K562 (cell line): ENCODE measurements around the gene SATB2. TPM values are rescaled to one million over a fixed set of nuclear protein-coding genes. Genes with fewer than 3 reads are reported as not detected.

Experiments used
- ADNP ChIP-seq: fragments of 200-800 bp; sonication (Bioruptor generic); IDR thresholded peaks from 2 replicates; pipeline ENCODE4 v1.6.1; 2016; ENCODE audit warnings: missing genetic modification characterization, missing compliant biosample characterization
- ATF2 ChIP-seq: sonication (generic); formaldehyde crosslinking; IDR thresholded peaks from 2 replicates; pipeline ENCODE4 v1.8.1; 2022; ENCODE audit warnings: missing genetic modification reagents
- CSDE1 ChIP-seq, 2 experiments: fragments of 450-650 bp; IDR thresholded peaks; 2 replicates each; pipeline ENCODE4 v1.6.1; 2016; ENCODE audit warnings: mild to moderate bottlenecking in 1 of 2
- CTCFL ChIP-seq: IDR thresholded peaks from 2 replicates; pipeline ENCODE4 v1.6.1; 2011; ENCODE audit warnings: borderline replicate concordance, low read depth, mild to moderate bottlenecking, moderate library complexity, low read length; ENCODE audit not compliant: insufficient read depth, poor library complexity, severe bottlenecking
- DIDO1 ChIP-seq: fragments of 450-650 bp; IDR thresholded peaks from 2 replicates; pipeline ENCODE4 v1.6.1; 2016; ENCODE audit warnings: low read depth, missing biosample characterization, missing genetic modification characterization
- E4F1 ChIP-seq: fragments of 250-450 bp; sonication (Bioruptor Pico); IDR thresholded peaks from 2 replicates; pipeline ENCODE4 v1.5.0; 2021; ENCODE audit warnings: mild to moderate bottlenecking, borderline replicate concordance
- ESRRB ChIP-seq: fragments of 250-450 bp; sonication (Bioruptor Pico); IDR thresholded peaks from 2 replicates; pipeline ENCODE4 v1.5.0; 2020; ENCODE audit warnings: mild to moderate bottlenecking, moderate library complexity, borderline replicate concordance
- HDAC6 ChIP-seq: IDR thresholded peaks from 2 replicates; pipeline ENCODE4 v1.6.1; 2012; ENCODE audit warnings: low read depth, mild to moderate bottlenecking, control low read depth, inconsistent platforms, low read length, moderate library complexity
- HEY1 ChIP-seq: fragments of 250-450 bp; sonication (Bioruptor Pico); IDR thresholded peaks from 2 replicates; pipeline ENCODE4 v1.5.0; 2020; ENCODE audit warnings: mild to moderate bottlenecking, moderate library complexity, borderline replicate concordance
- JUNB ChIP-seq: fragments of 450-650 bp; formaldehyde crosslinking; conservative IDR thresholded peaks from 2 replicates; pipeline ENCODE4 v1.4.0; 2020; ENCODE audit warnings: mild to moderate bottlenecking
- MBD2 ChIP-seq: sonication (generic); IDR thresholded peaks from 2 replicates; pipeline ENCODE4 v1.6.1; 2016; ENCODE audit warnings: low read depth, borderline replicate concordance
- PREB ChIP-seq: sonication (generic); formaldehyde crosslinking; IDR thresholded peaks from 2 replicates; pipeline ENCODE4 v1.8.1; 2023; ENCODE audit warnings: mild to moderate bottlenecking, missing genetic modification reagents
- TOE1 ChIP-seq, 2 experiments: fragments of 450-650 bp in 1 of 2; sonication (generic) in 1 of 2; formaldehyde crosslinking in 1 of 2; IDR thresholded peaks; 2 replicates each; pipeline versions ENCODE4 v1.7.1 to v1.8.0; 2016 to 2022; ENCODE audit warnings: borderline replicate concordance in 2 of 2, mild to moderate bottlenecking in 2 of 2, antibody characterized with exemption in 1 of 2, inconsistent platforms in 1 of 2, low read depth in 1 of 2, missing genetic modification reagents in 1 of 2, moderate library complexity in 1 of 2
- TRIM24 ChIP-seq, 2 experiments: fragments of 450-650 bp; IDR thresholded peaks; 2 replicates each; pipeline ENCODE4 v1.6.1; 2016
- WHSC1 ChIP-seq: IDR thresholded peaks from one replicate; pipeline ENCODE4 v1.6.1; 2012; ENCODE audit warnings: low read length, control low read depth, inconsistent platforms
- ZBTB43 ChIP-seq: sonication (generic); formaldehyde crosslinking; IDR thresholded peaks from 2 replicates; pipeline ENCODE4 v1.8.0; 2023; ENCODE audit warnings: mild to moderate bottlenecking, missing genetic modification reagents
- ZNF175 ChIP-seq: fragments of 200-800 bp; sonication (Bioruptor generic); IDR thresholded peaks from 2 replicates; pipeline ENCODE4 v1.6.1; 2016; ENCODE audit warnings: low read depth, mild to moderate bottlenecking, missing genetic modification characterization, missing compliant biosample characterization
- ZNF282 ChIP-seq: sonication (generic); formaldehyde crosslinking; IDR thresholded peaks from 2 replicates; pipeline ENCODE4 v1.8.1; 2023; ENCODE audit warnings: missing genetic modification reagents
- ZNF668 ChIP-seq: fragments of 250-450 bp; sonication (Bioruptor Pico); IDR thresholded peaks from 2 replicates; pipeline ENCODE4 v1.8.0; 2022; ENCODE audit warnings: mild to moderate bottlenecking, inconsistent platforms
- ZNF830 ChIP-seq: fragments of 250-450 bp; sonication (Bioruptor Pico); IDR thresholded peaks from 2 replicates; pipeline ENCODE4 v1.5.0; 2021; ENCODE audit warnings: mild to moderate bottlenecking
- ZZZ3 ChIP-seq: fragments of 450-650 bp; IDR thresholded peaks from 2 replicates; pipeline ENCODE4 v1.6.1; 2016; ENCODE audit warnings: antibody characterized with exemption, mild to moderate bottlenecking, moderate library complexity
- polyA plus RNA-seq, 8 experiments: library from polyadenylated mRNA; depleted of rRNA in 4 of 8; stranded (reverse) in 5 of 8; unstranded in 3 of 8; fragments of >200 nt; fragmentation: Nextera tagmentation in 2 of 8; fragmentation: Illumina TruSeq in 1 of 8; extraction: Ambion mirVana in 2 of 8; extraction: Trizol in 1 of 8; gene quantifications; 2 replicates each; pipeline versions ENCODE4 v1.2.1 to v1.2.3, GENCODE V29; 2011 to 2014; ENCODE audit warnings: inconsistent platforms in 1 of 8, missing spikeins in 1 of 8
- total RNA-seq, 7 experiments: library from RNA; depleted of rRNA in 6 of 7; stranded (reverse); fragments of >200 nt in 6 of 7; fragmentation: Illumina TruSeq in 2 of 7; extraction: Trizol in 2 of 7; gene quantifications; 2 replicates each; pipeline versions ENCODE4 v1.2.1 to v1.2.3, GENCODE V29; 2011 to 2021; ENCODE audit warnings: low replicate concordance in 1 of 7

Gene SATB2
- total and polyA plus RNA-seq, 9 of the 15 experiments (the other 6 are each of a cell fraction or from before 2014, with no cell fraction given), result 4.5 to 34.0 (median 15.1) TPM

GRCh38 chr2:199431746-199432213 lies 26.0 kb downstream of the SATB2 start (continued):
- no peak for TF ChIP-seq TOE1 (IDR thresholded peaks at IDR 0.05; ENCODE audit: borderline replicate concordance)
- no peak for TF ChIP-seq TOE1 (CRISPR knock-in tag; IDR thresholded peaks at IDR 0.05; ENCODE audit: borderline replicate concordance, low read depth)
- TF ChIP-seq HEY1, result no peak
- TF ChIP-seq HDAC6, result no peak
- TF ChIP-seq TRIM24 (IDR thresholded peaks at IDR 0.05), result no peak
- TF ChIP-seq ZZZ3, result no peak
- peak; percentile 70; the same call in 1 of the 2 replicates for TF ChIP-seq ZNF175 (CRISPR knock-in tag)
- no peak for TF ChIP-seq DIDO1 (tag)
- no peak for TF ChIP-seq JUNB (CRISPR knock-in tag)
- TF ChIP-seq WHSC1, result no peak
- no peak for TF ChIP-seq CSDE1 (IDR thresholded peaks at IDR 0.05)
- TF ChIP-seq E4F1 (CRISPR knock-in tag), result no peak
- TF ChIP-seq ZNF830, result no peak
- no peak for TF ChIP-seq ESRRB (CRISPR knock-in tag)
- no peak for TF ChIP-seq PREB (CRISPR knock-in tag)
- no peak for TF ChIP-seq ATF2 (CRISPR knock-in tag)
- TF ChIP-seq MBD2, result 0 out of 2 replicates have a peak, but pooled peaks have one; percentile 21
- no peak for TF ChIP-seq ZNF668
- no peak for TF ChIP-seq ZBTB43 (CRISPR knock-in tag)
- TF ChIP-seq ZNF282 (CRISPR knock-in tag), result no peak
- TF ChIP-seq CTCFL, result no peak
- no peak for TF ChIP-seq ADNP (tag)
